ENCODE results near the gene BCDIN3D. TPM values are rescaled to one million over a fixed set of nuclear protein-coding genes. Genes with fewer than 3 reads are reported as not detected.
A peak's percentile ranks its signal among the peaks of the same experiment; 100 is the strongest.

Gene BCDIN3D
- total and polyA plus RNA-seq, 10 donors, result 3.3 to 7.4 (median 5.2) TPM

- Histone ChIP-seq H3K36me3 (no peaks in the 10 kb centered on the region), H3K9me3 (no peaks in the 10 kb centered on the region), H3K27me3 (replicated peaks in 1 of 7) (peaks cover 0 to 11% (median 3%) of the 10 kb centered on the region in 7 donors), H3K4me3 (no peak overlapping the region), H3K4me1 (peaks cover 5 to 30% (median 17%) of the 10 kb centered on the region in 6 donors), H3K27ac (no peak overlapping the region)
- no peak for DNase-seq
- intact Hi-C loops (cut with DNase I; ENCODE audit: low total_unique reads), result loop anchor here (5.0 kb wide), 1 partner anchor 67 kb away; no protein-coding TSS in a partner anchor
- 89 to 96% (median 92%) methylated on average over 4 of the region's 4 CpGs for WGBS, 5 donors
- TF ChIP-seq CTCF (IDR thresholded peaks at IDR 0.05 in 8 of 11, conservative IDR thresholded peaks at IDR 0.05 in 3 of 11) (no peak), POLR2AphosphoS5 (IDR thresholded peaks at IDR 0.05) (no peak), POLR2A (IDR thresholded peaks at IDR 0.05) (no peak)
Observed at GRCh38 chr12:49843876-49844437, 1.1 kb upstream of the BCDIN3D start.

- peaks cover 0 to 6% (median under 1%) of the 10 kb centered on the region in 7 donors for H3K27me3 ChIP-seq (replicated peaks in 1 of 7)
- no peaks in the 10 kb centered on the region for H3K9me3 ChIP-seq
- H3K27ac ChIP-seq, result peak overlapping the region; percentile 79 to 94 (median 89)
- TF ChIP-seq POLR2AphosphoS5 (IDR thresholded peaks at IDR 0.05) (no peak), POLR2A (IDR thresholded peaks at IDR 0.05) (no peak), CTCF (IDR thresholded peaks at IDR 0.05 in 8 of 11, conservative IDR thresholded peaks at IDR 0.05 in 3 of 11) (no peak)
- H3K4me1 ChIP-seq, result peaks cover 5 to 30% (median 17%) of the 10 kb centered on the region in 6 donors
- H3K4me3 ChIP-seq, result peak overlapping the region; percentile 62 to 88 (median 70)
- intact Hi-C loops (cut with DNase I; ENCODE audit: low total_unique reads), result loop anchor here (5.0 kb wide), 1 partner anchor 66 kb away; no protein-coding TSS in a partner anchor
- 87 to 92% (median 90%) methylated on average over 7 of the region's 7 CpGs for WGBS, 5 donors
- DNase-seq, result no peak
- peaks cover 0 to 2% (median 0%) of the 10 kb centered on the region in 6 donors for H3K36me3 ChIP-seq
Observed at GRCh38 chr12:49843411-49843810, 505 bp upstream of the BCDIN3D start.

GRCh38 chr12:49838973-49839633 lies 3.8 kb downstream of the BCDIN3D start:
- no peak overlapping the region for H3K27ac ChIP-seq
- no peak for TF ChIP-seq POLR2A (IDR thresholded peaks at IDR 0.05)
- TF ChIP-seq POLR2AphosphoS5 (IDR thresholded peaks at IDR 0.05), result no peak
- peak; percentile 40 to 74 (median 63) for TF ChIP-seq CTCF (IDR thresholded peaks at IDR 0.05 in 8 of 11, conservative IDR thresholded peaks at IDR 0.05 in 3 of 11)
- H3K36me3 ChIP-seq, result peaks cover 0 to 7% (median 0%) of the 10 kb centered on the region in 6 donors
- H3K27me3 ChIP-seq (replicated peaks in 1 of 7), result no peaks in the 10 kb centered on the region
- H3K4me3 ChIP-seq, result no peak overlapping the region
- no peak for DNase-seq
- peaks cover 5 to 30% (median 17%) of the 10 kb centered on the region in 6 donors for H3K4me1 ChIP-seq
- H3K9me3 ChIP-seq, result no peaks in the 10 kb centered on the region
- intact Hi-C loops (cut with DNase I; ENCODE audit: low total_unique reads), result no loop called here
- 60 to 87% (median 65%) methylated on average over 3 of the region's 3 CpGs for WGBS, 5 donors

- H3K4me1 ChIP-seq, result peaks cover 6 to 12% (median 9%) of the 10 kb centered on the region in 6 donors
- H3K4me3 ChIP-seq, result no peak overlapping the region
- TF ChIP-seq CTCF (IDR thresholded peaks at IDR 0.05 in 8 of 11, conservative IDR thresholded peaks at IDR 0.05 in 3 of 11) (no peak), POLR2A (IDR thresholded peaks at IDR 0.05) (no peak), POLR2AphosphoS5 (IDR thresholded peaks at IDR 0.05) (no peak)
- no peak overlapping the region for H3K27ac ChIP-seq
- DNase-seq, result no peak
- 70 to 86% (median 78%) methylated on average over 5 of the region's 5 CpGs for WGBS, 5 donors
- H3K36me3 ChIP-seq, result peaks cover 0 to under 1% (median 0%) of the 10 kb centered on the region in 6 donors
- H3K9me3 ChIP-seq, result no peaks in the 10 kb centered on the region
- H3K27me3 ChIP-seq (replicated peaks in 1 of 7), result no peaks in the 10 kb centered on the region
- intact Hi-C loops (cut with DNase I; ENCODE audit: low total_unique reads), result no loop called here
Observed at GRCh38 chr12:49832836-49833421, 10.0 kb downstream of the BCDIN3D start.

Data from spleen (tissue), 11 donors.